Measurements from ENCODE around the gene PDE4D. TPM values are rescaled to one million over a fixed set of nuclear protein-coding genes. Genes with fewer than 3 reads are reported as not detected.
"Not testable (repeated sequence)": the region's sequence is repeated elsewhere in the genome, so short reads cannot be mapped to it uniquely, and the experiment has no call there.

PDE4D gene
- total RNA-seq, 1 donor from 2014 or later = 30.2 TPM

DNA sequence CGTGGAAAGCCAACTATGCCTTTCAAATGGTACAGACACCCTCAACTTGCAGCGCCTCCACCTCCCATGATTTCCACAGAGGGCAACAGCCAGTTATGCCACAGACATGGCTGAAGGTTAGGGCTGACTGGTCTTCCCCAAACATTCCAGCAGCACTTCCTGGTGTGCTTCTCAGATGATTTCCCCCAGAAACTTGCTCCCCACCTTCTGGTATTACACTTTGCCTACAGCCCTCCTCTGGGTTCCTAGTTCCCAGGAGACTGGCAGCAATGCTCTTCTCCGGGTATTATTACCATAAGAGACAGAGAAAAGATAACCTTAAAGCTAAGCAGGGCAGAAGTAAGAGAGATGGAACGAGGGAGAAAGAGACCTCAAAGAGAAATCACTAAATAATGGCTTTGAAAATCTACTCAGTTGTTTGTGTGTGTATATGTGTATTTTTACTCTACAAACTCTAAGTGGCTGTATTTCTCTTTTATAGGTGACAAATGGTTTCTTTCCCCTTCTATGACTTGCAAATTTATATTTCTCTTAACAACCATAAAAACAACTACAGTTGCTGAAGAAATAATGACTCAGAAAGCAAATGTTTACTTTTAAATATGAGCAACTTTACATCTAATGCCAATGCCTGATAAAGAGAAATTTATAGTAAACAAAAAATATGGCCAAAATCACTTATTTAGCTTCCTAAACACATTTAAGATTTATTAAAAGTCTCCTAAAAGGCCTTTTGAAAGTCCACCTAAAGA, 133.8 kb downstream of the PDE4D start:
- no peak for ATAC-seq (ENCODE audit: poor library complexity)
- intact Hi-C loops (cut with DNase I) = no loop called here

DNA sequence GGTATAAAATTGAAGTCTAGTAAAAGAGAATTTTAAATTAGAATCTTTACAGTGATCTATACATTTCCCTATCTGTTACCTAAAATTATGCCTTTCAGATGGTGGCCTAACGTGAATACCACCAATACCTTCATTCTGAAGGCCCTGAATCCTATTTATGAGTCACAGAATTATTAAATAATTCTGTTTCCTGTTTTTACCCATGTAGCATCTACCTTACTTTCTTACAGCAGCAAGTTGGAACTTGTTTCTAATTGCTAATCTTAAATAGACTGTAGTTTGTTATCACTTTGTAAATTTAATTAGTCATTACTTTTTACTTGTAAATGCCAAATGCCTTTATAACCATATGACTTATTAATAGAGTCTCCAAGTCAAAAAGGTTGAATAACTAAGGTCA, 135.0 kb downstream of the PDE4D start:
- no peak for DNase-seq
- no peak for ATAC-seq (ENCODE audit: poor library complexity)
- intact Hi-C loops (cut with DNase I) = no loop called here

More for the DNA sequence above, 133.8 kb downstream of the PDE4D start:
- no peak for DNase-seq

DNA sequence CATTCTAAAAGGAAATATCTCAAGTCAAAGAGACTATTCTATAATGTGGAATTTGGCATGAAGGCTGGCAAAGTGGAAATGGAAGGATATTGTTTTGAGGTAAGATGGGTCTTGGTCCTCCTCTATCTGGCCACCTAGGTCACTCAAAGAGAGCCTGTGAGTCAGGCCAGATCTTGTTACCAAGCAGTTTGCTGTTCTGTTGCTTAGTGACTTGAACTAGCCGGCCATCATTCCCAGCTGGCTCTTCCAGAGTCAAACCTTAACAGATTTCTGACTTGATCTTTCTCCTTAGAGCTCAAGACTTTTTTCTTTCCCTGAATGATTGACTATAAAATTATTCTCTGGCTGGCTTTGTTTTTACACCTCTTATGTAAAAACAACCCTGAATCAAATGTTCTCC, 136.1 kb downstream of the PDE4D start:
- DNase-seq (no peak), ATAC-seq (ENCODE audit: poor library complexity) (no peak)
- intact Hi-C loops (cut with DNase I) = no loop called here

DNA sequence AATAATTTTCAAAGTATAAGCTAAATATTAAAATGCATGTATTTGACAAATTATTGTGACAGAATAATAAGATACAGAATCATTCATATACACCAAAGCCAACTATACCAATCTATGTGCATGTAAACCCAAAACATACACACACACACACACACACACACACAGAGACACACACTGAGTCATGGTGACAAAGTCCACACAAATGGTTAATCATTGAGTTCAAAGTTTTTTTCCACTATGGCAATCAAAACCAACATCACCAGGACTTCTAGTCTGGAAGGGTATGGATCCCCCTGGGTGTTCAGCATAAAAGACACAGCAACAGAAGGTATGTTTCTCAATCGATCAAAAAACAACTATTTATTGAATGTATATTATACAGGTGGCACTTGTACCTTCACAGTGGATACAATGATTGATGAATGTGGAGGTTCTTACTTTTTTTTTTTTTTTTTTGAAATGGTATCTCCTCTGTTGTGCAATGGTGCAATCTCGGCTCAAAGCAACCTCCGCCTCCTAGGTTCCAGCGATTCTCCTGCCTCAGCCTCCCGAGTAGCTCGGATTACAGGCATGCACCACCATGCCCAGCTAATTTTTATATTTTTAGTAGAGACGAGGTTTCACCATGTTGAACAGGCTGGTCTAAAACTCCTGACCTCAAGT, 137.0 kb downstream of the PDE4D start:
- DNase-seq = no peak
- intact Hi-C loops (cut with DNase I) = no loop called here

DNA sequence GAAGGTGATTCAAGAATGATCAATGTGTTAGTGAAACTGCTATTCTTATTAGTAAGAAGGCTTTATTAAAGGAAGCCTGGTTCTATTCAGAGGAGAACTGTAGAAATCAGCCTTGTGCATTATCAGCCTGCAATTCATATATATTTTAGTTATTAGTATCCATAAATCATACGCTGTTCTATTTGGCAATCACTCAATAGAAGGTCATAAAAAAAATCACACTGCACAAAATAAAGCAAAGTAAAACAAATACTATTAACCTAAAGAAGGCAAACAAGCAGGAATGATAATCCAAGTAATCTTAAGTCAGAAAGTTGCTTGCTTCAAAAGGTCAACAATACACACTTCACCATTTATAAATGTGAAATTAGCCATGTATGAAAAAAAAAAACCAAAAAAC, 138.1 kb downstream of the PDE4D start:
- intact Hi-C loops (cut with DNase I) = no loop called here
- no peak for DNase-seq
- ATAC-seq (ENCODE audit: poor library complexity) = no peak

More for the DNA sequence above, 137.0 kb downstream of the PDE4D start:
- no peak for ATAC-seq (ENCODE audit: poor library complexity)

DNA sequence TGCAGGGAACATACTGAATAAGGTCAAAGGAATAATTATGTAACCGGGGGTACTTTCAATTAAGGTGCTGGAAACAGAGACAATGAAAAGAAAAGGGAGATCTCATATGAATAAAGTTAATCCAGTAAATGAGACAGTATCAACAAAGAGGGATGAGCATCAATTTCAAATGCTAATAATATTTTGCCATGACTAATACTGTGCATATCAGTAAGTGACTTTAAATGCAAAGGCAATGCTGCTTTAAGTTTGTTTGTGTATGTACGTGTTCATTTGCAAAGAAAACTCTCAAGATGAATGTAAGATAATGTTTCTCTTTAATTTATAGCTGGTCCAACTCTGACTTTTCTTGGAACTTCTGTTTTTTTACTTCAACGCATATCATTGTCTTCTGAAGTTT, 139.9 kb downstream of the PDE4D start:
- intact Hi-C loops (cut with DNase I) = no loop called here
- ATAC-seq (ENCODE audit: poor library complexity) (no peak), DNase-seq (no peak)

DNA sequence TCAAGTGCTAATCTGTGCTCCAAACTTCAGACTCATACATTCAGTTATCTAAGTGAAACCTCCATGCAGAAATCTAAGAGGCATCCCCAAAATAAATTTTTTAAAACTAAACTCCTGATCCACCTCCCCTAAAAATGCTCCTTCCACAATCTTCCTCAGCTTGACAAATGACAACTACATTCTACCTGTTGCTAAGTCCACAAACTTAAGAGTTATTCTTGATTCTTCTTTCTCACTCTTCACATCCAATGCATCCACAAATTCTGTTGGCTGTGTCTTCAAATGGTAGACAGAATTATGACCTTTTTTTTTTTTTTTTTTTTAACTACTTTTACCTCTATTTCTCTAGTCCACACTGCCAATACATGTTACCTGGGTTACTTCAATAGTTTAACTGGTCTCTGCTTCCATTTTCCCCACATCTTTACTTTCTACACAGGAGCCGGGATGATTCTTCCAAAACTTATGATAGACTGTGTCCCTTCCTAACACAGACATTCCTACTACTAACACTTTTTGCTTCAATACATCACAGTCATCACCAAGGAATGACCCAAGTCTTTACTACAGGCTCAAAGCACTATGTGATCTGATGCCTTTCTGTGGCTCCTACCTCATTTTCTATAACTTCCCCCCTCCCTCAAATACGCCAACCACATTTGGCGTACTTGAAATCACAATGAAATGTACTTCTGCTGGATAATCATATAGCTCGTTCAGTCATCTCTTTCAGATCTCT, 143.6 kb downstream of the PDE4D start:
- ATAC-seq (ENCODE audit: poor library complexity) = no peak
- DNase-seq = no peak
- intact Hi-C loops (cut with DNase I) = no loop called here

DNA sequence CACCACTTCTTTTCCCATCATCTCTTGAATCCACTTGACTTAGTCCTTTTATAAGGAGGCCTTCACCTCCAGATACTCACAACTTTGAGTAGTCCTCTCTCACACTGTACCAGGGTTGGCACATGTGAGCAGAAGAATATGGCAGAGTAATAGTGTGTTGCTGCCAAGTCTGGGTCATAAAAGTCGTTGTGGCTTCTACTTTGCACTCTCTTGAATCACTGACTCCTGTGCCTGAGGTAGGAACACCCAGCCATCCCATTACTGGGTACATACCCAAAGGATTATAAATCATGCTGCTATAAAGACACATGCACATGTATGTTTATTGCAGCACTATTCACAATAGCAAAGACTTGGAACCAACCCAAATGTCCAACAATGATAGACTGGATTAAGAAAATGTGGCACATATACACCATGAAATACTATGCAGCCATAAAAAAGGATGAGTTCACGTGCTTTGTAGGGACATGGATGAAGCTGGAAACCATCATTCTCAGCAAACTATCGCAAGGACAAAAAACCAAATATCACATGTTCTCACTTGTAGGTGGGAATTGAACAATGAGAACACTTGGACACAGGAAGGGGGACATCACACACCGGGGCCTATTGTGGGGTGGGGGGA, 145.4 kb downstream of the PDE4D start:
- DNase-seq; ATAC-seq (ENCODE audit: poor library complexity); intact Hi-C loops (cut with DNase I): not testable (repeated sequence)

DNA sequence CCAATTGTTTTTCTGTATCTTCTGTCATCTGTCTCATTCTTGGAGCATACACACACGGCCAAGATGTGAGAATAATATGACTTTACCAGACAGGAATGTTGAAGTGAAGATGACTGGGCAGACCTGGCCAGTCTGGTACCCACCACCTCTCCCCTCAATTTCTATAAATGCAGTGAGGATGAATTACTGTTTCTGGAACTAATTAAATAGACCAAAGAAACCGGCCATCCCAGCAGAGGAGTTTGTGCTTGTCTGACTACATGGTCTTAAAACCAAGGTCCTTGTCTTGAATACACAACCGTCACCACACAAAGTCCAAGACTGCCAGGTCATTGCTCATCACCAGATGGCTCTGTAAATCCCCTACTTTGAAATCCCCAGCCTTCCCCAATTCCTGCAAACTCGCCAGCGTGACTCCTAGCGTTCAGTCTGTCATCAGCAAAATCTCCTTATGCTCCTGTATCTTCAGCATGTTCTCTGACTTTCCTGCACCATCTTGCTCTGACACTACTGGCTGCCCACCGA, 147.2 kb downstream of the PDE4D start:
- intact Hi-C loops (cut with DNase I) = no loop called here
- ATAC-seq (ENCODE audit: poor library complexity) (no peak), DNase-seq (no peak)

DNA sequence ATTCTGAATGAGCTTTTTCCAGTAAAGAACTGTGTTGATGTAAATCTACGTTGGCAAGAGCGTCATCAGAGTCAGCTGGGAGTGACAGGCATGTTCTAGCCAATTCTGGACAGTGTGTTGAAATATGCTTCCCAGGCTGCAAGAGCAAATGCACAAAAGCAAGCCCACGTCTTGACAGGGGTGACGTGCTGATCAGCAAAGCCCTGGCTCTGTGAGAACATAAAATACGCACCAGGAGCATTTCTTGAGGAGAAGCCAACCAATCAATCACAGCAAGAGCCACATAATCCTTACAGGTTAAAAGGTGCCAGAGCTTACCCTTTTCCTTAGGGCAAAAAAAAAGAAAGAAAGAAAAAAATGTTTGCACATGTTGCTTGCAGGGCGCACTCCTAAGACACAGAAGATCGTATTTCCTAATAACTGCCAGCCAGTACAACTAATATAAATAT, 148.1 kb downstream of the PDE4D start:
- intact Hi-C loops (cut with DNase I) = no loop called here
- ATAC-seq (ENCODE audit: poor library complexity) (peak; percentile 91), DNase-seq (peak; percentile 30)

DNA sequence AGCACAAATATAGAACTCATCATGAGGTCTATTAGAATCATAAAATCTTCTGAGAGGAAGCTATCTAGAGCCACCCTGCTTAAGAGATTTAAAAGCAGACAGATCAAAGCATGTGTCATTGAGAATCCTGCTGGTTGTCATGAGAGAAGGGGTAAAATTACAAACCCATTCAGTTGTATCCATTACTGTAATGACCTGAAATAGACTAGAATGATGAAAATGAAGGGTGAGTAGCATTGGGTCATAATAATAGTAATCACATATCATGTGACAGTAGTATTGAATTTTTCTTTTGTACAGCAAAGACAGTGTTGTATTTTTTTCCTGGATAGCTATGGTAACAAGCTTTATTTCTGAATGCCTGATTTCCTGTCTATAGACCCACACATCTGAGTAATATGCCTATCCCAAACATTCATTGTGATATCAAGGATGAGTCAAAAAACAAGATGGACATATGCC, 149.0 kb downstream of the PDE4D start:
- intact Hi-C loops (cut with DNase I) = no loop called here
- DNase-seq (no peak), ATAC-seq (ENCODE audit: poor library complexity) (peak; percentile 12)

DNA sequence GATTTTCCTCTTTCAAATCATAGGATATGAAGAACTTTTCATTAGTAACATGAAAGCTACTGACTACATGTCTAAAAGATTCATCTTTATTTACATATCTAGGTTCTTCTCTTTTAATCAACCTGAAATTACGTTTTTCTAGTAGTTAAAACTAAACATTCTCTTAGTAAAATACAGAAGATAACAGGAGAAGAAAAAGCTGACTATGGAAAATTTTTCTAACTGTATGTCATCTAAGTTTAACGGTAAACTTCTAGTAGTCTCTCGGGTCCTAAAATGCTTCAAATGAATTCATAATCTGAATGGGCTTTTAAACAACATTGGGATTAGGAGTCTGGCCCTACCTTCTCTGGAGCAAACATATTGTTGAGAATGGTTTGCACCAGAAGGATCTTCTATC, 151.9 kb downstream of the PDE4D start:
- ATAC-seq (ENCODE audit: poor library complexity) (no peak), DNase-seq (no peak)
- intact Hi-C loops (cut with DNase I) = no loop called here

DNA sequence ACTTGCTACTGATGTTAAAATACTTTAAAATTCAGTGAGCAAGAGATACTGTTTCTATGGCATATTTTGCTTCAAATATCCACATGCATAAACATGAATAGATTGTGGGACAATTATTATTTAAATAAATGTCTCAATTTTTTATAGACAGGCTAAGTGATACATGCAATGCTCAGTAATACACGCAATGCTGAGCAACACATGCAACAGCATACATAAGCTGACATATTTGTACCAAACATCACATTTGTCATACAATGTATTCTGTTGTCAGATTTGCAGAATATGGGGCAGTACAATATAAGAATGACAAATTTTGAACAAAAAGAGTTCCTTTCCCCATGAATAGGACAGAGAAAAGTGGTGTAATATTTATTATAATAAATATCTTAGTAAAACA, 155.5 kb downstream of the PDE4D start:
- ATAC-seq (ENCODE audit: poor library complexity) (no peak), DNase-seq (no peak)
- intact Hi-C loops (cut with DNase I) = no loop called here

DNA sequence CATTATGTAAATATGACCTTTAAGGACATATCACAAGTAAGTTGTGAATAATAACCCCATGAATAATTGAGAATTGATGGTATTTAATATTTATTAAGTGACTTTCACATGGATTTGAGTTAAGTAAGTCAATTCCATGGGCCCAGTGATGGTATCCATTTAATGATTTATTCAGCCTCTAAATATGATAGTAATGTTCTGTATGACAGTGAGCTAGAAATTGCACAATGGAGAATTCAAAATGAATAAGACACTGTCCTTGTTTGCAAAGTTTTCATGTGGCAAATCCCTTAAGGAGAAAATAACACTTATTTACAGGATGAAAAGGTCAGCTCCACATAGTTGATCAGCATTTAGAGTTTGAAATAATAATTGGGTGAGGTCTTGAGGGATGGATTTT, 160.7 kb downstream of the PDE4D start:
- intact Hi-C loops (cut with DNase I) = no loop called here
- DNase-seq (no peak), ATAC-seq (ENCODE audit: poor library complexity) (no peak)

DNA sequence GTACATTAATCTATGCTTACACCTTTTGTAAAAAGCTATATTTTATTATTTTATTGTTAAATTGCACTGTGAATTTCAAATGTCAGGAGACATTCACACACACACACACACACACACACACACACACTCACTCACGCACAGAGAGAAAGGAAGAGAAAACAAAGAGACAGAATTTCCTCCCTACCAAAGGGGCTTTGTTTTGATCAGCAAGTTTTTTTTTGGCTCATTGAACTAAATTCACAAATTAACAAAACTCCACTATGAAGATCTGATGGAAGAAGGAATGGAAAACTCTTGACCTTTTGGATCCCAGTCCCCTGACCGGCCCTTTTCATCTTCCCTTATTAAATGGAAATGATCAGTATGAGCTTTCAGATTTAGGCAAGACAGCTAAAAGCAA, 161.2 kb downstream of the PDE4D start:
- ATAC-seq (ENCODE audit: poor library complexity) (no peak), DNase-seq (no peak)
- intact Hi-C loops (cut with DNase I) = no loop called here

DNA sequence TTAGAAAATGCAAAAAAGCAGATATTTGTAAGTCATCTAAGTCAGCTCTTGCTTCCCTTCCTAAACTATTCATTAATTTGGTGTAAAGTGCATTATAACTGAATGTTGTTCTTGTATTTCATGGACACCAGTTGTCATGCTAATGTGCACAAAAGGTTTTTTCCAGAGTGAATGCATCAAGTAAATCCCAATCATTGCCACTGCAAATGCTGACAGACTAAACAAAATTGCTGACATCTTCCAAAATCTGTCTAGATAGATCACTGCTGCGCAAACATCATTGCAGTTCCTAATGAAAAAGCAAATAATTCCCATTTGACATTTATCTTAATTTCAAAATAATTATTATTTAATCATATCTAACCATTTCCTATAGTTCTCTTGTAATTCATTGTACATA, 161.7 kb downstream of the PDE4D start:
- DNase-seq (no peak), ATAC-seq (ENCODE audit: poor library complexity) (no peak)
- intact Hi-C loops (cut with DNase I) = no loop called here

DNA sequence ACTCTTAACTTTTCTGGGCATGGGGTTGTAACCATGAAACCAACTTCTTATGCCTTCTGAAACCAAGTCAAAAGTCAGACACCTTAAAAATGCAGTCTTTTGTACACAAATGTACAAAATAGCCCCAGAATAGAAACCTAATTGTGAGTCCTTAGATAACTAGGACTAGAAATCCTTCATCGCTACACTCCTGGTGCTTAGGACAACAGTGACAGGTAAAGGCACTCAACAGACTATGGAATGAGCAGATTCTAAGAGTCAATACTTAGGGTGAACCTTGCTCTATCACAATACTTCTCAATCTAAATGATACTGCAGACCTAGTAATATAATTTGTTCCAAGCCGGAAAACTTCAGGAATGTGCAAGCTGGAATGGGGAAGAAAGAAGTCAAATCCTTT, 163.7 kb downstream of the PDE4D start:
- ATAC-seq (ENCODE audit: poor library complexity) (no peak), DNase-seq (no peak)
- intact Hi-C loops (cut with DNase I) = no loop called here

DNA sequence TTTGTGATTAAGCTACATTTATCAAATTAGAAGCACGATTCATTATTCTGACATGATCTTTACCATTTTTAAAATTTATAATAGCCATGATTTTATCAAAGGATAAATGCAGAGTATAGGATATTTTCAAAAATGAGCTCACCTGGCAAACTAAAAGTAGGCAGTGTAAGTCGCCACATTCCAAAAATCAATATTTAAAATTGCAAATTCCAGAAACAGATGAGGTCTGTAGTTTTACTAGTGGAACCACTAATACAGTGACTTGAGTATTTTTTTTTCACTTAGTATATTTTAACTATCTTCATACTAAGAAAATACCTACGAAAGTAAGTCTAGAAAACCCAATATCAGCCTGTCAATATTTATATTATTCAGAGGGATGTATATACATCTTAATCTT, 164.2 kb downstream of the PDE4D start:
- ATAC-seq (ENCODE audit: poor library complexity) (no peak), DNase-seq (no peak)
- intact Hi-C loops (cut with DNase I) = no loop called here

DNA sequence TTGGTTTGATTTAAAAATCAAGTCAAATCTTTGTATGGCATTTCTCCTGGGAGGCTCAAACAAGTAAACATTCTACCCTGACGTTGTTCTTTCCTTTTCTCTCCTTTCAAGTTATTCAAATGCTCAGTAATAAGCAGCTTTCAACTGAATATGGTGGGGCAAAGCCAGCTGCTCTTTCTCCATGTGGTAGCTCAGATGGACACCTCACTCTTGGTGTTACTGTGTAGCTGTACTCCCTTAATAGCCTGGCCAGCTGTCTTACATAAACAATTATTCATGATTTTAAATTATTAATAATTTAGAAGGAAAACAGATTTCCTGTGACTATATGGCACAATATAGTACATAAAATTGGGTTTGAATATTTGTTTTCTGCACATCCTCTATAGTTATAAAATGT, 165.2 kb downstream of the PDE4D start:
- intact Hi-C loops (cut with DNase I) = no loop called here
- DNase-seq (no peak), ATAC-seq (ENCODE audit: poor library complexity) (no peak)

Data from Right ventricle myocardium superior (tissue), 1 donor.